H1 (cell line): Measurements from ENCODE around the gene CANT1.

ENCODE experiments used
- BCL11A ChIP-seq, 2 experiments: IDR thresholded peaks; one replicate each; pipeline ENCODE4 v1.6.1; 2011; ENCODE audit warnings: low read depth in 2 of 2, low read length in 2 of 2, mild to moderate bottlenecking in 2 of 2
- EZH2 ChIP-seq: fragments of 200-600 bp; sonication (generic); IDR thresholded peaks from 2 replicates; pipeline ENCODE4 v1.7.1; 2012; ENCODE audit warnings: low read depth, mild to moderate bottlenecking, moderate library complexity, low read length, inconsistent platforms; ENCODE audit not compliant: severe bottlenecking
- POLR2A ChIP-seq, 2 experiments: IDR thresholded peaks; 1 replicate in 1 of 2; 2 replicates in 1 of 2; pipeline ENCODE4 v1.6.1; 2011; ENCODE audit warnings: low read depth in 2 of 2, low read length in 2 of 2, mild to moderate bottlenecking in 2 of 2; ENCODE audit errors: control extremely low read depth in 1 of 2
- RNF2 ChIP-seq: fragments of 200-900, 300-1000 bp; sonication (generic); IDR thresholded peaks from 2 replicates; pipeline ENCODE4 v1.7.1; 2016; ENCODE audit warnings: borderline replicate concordance, low read depth, mild to moderate bottlenecking, antibody characterized with exemption, low read length; ENCODE audit not compliant: poor library complexity, severe bottlenecking; ENCODE audit errors: missing control alignments
- SIN3A ChIP-seq, 2 experiments: IDR thresholded peaks in 1 of 2; conservative IDR thresholded peaks in 1 of 2; 2 replicates each; pipeline ENCODE4 v1.6.1; 2011 to 2012; ENCODE audit warnings: low read length in 2 of 2, improper control_type of control experiment in 1 of 2, low read depth in 1 of 2, mild to moderate bottlenecking in 1 of 2
- SRF ChIP-seq: IDR thresholded peaks from 2 replicates; pipeline ENCODE4 v1.6.1; 2011; ENCODE audit warnings: mild to moderate bottlenecking, low read depth, low read length, moderate library complexity
- SUZ12 ChIP-seq: fragments of 200-600 bp; sonication (generic); IDR thresholded peaks from 2 replicates; pipeline ENCODE4 v1.6.1; 2012; ENCODE audit warnings: mild to moderate bottlenecking, inconsistent platforms, low read length, moderate library complexity, mixed read lengths
- TF ChIP-seq, protein P1 (sequence below): IDR thresholded peaks from 2 replicates; pipeline ENCODE4 v1.6.1; 2012; ENCODE audit warnings: inconsistent platforms
- TF ChIP-seq, protein P2 (sequence below), 3 experiments: IDR thresholded peaks; 1 replicate in 2 of 3; 2 replicates in 1 of 3; pipeline versions ENCODE4 v1.5.1 to v1.6.1; 2011; ENCODE audit warnings: low read length in 3 of 3, mild to moderate bottlenecking in 3 of 3, inconsistent platforms in 2 of 3, low read depth in 1 of 3, moderate library complexity in 1 of 3; ENCODE audit not compliant: insufficient read depth in 1 of 3; ENCODE audit errors: control extremely low read depth in 1 of 3

DNA sequence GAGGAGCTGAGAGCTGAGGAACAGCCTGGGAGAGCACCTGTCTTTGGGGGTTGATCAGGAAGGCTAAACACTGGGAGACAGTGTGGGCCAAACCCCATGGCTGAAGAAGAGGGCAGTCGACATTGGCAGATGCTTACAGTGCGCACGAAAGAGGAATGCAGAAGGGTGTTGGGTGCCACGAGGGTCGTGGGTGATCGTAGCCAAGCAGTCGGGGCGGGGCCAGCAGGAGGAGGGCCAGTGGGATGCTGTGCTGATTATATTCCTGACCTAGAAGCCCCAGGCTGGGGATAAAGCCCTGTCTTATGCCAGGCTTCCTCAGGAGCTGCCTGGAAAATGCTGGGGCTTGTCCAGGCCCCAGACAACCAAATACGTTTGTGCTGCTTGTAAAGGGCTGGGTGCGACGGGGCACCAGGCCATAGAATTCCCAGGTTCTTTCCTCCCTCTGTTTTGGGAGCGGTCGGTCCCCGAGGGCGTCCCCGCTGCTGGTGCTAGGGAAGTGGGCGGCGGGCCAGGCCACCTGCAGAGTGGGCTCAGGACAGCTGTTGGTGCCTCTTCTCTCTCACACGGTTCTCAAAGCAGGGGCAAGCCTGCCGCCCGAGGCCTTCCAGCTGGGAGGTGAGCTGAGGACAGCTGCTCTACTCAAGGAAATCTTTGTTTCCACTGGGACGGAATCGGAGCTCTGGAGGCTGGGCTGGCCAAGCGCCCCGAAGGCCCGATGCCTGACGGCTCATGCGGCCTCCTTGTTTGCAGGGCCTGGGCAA, 24.4 kb upstream of the CANT1 start:
- TF ChIP-seq POLR2A (IDR thresholded peaks at IDR 0.05; ENCODE audit: control extremely low read depth in 1 of 2, low read depth in 2 of 2, low read length in 2 of 2): no peak
- TF ChIP-seq, protein P1, sequence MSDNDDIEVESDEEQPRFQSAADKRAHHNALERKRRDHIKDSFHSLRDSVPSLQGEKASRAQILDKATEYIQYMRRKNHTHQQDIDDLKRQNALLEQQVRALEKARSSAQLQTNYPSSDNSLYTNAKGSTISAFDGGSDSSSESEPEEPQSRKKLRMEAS: no peak
- TF ChIP-seq SRF: no peak
- TF ChIP-seq BCL11A (IDR thresholded peaks at IDR 0.05; ENCODE audit: low read depth in 2 of 2, low read length in 2 of 2): no peak
- TF ChIP-seq, protein P2, sequence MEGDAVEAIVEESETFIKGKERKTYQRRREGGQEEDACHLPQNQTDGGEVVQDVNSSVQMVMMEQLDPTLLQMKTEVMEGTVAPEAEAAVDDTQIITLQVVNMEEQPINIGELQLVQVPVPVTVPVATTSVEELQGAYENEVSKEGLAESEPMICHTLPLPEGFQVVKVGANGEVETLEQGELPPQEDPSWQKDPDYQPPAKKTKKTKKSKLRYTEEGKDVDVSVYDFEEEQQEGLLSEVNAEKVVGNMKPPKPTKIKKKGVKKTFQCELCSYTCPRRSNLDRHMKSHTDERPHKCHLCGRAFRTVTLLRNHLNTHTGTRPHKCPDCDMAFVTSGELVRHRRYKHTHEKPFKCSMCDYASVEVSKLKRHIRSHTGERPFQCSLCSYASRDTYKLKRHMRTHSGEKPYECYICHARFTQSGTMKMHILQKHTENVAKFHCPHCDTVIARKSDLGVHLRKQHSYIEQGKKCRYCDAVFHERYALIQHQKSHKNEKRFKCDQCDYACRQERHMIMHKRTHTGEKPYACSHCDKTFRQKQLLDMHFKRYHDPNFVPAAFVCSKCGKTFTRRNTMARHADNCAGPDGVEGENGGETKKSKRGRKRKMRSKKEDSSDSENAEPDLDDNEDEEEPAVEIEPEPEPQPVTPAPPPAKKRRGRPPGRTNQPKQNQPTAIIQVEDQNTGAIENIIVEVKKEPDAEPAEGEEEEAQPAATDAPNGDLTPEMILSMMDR (IDR thresholded peaks at IDR 0.05; ENCODE audit: control extremely low read depth in 1 of 3, insufficient read depth in 1 of 3, low read depth in 1 of 3, low read length in 3 of 3): no peak
- no peak for TF ChIP-seq SUZ12
- TF ChIP-seq RNF2: no peak
- no peak for TF ChIP-seq EZH2
- no peak for TF ChIP-seq SIN3A (conservative IDR thresholded peaks at IDR 0.05 in 1 of 2, IDR thresholded peaks at IDR 0.05 in 1 of 2; ENCODE audit: low read depth in 1 of 2, low read length in 2 of 2)
